VCaP (cell line): ENCODE data around the gene LACTBL1.

Source experiments
- H3K27ac ChIP-seq: fragments of 450-650 bp; 2 replicates; pipeline ENCODE4 v1.5.1; 2017
- TF ChIP-seq, protein P1 (sequence below): fragments of 450-650 bp; conservative IDR thresholded peaks from 2 replicates; pipeline ENCODE4 v1.5.1; 2017; ENCODE audit warnings: mild to moderate bottlenecking, moderate library complexity

The LACTBL1 gene

DNA sequence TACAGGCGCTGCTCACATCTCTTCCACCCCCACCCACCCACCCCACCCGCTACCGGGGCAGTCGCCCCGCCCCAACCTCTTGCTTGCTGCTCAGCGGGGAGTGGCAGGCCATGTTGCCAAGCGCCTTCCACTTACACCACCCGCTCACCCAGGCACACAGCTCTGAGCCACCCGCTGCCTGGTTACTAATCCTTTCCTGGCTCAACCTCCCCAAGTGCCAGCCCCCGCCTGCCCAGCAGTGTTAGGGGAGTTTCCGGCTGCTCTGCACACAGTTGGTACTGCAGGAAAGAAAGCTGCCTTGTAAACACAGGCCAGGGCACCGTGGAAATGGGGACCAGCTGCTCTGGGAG is 56.2 kb downstream of the LACTBL1 start:
- H3K27ac ChIP-seq: no peak overlapping the region
- TF ChIP-seq, protein P1, sequence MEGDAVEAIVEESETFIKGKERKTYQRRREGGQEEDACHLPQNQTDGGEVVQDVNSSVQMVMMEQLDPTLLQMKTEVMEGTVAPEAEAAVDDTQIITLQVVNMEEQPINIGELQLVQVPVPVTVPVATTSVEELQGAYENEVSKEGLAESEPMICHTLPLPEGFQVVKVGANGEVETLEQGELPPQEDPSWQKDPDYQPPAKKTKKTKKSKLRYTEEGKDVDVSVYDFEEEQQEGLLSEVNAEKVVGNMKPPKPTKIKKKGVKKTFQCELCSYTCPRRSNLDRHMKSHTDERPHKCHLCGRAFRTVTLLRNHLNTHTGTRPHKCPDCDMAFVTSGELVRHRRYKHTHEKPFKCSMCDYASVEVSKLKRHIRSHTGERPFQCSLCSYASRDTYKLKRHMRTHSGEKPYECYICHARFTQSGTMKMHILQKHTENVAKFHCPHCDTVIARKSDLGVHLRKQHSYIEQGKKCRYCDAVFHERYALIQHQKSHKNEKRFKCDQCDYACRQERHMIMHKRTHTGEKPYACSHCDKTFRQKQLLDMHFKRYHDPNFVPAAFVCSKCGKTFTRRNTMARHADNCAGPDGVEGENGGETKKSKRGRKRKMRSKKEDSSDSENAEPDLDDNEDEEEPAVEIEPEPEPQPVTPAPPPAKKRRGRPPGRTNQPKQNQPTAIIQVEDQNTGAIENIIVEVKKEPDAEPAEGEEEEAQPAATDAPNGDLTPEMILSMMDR: no peak

DNA sequence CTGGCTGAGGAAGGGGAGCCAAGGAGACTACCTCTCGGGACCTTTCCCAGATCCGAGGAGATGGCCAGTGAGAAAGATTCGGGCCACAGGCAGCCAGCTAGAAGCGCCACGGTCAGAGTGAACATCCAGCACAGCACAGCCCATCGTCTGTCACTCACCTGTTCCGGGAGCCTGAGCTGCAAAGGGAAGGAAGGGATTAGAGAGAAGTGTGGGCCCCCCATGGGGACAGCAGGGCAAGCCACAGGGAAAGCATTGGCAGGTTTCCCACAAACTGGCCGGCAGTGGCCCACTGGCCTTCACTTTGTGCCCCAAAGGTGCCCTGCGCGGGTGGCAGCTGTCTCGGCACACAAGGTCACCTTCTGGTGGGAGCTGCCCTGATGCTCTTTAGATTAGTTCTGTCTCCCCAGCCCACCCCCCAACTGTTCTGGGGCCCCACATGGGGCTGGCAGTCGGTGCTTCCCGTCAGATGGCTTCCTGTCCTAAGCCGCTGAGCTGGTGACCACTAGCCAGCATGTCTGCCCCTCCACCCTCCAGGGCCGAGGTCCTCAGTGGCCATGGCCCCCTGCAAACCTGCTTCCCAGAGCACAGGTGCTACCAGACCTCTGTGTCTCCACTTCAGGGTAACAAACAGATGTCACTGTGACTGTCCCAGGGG is 56.7 kb downstream of the LACTBL1 start:
- no peak overlapping the region for H3K27ac ChIP-seq
- TF ChIP-seq, protein P1: no peak

DNA sequence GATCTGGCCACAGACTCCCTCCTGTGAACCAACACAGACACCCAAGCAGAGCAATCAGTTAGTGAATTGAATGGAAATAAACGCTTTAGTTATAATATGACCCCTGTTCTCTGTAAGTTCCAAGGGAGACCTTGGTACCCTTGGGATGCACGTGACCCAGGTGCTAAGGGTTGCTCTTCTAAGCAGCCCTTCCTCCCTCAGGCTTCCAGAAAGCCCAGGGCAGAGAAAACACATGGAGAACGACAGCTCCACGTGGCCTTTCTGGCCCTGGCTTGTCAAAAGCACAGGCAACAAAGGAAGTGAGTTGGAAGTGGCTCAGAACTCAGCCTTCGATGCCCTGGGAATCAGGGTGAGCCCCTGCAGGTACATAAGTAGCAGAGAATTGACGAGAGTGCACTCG is 57.4 kb downstream of the LACTBL1 start:
- TF ChIP-seq, protein P1: no peak
- H3K27ac ChIP-seq: no peak overlapping the region

DNA sequence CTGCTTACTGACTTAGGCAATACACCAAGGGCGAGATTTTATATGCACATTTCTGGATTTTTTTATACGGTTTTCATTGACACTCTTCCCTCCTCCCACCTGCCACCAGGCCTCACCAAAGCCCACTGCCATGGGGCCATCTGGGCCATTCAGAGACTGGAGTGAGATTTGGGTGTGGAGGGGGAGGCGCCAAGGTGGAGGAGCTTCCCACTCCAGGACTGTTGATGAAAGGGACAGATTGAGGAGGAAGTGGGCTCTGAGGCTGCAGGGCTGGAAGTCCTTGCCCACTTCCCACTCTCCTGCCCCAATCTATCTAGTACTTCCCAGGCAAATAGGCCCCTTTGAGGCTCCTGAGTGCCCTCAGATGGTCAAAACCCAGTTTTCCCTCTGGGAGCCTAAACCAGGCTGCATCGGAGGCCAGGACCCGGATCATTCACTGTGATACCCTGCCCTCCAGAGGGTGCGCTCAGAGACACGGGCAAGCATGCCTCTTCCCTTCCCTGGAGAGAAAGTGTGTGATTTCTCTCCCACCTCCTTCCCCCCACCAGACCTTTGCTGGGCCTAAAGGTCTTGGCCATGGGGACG is 57.9 kb downstream of the LACTBL1 start:
- TF ChIP-seq, protein P1: no peak
- H3K27ac ChIP-seq: no peak overlapping the region

DNA sequence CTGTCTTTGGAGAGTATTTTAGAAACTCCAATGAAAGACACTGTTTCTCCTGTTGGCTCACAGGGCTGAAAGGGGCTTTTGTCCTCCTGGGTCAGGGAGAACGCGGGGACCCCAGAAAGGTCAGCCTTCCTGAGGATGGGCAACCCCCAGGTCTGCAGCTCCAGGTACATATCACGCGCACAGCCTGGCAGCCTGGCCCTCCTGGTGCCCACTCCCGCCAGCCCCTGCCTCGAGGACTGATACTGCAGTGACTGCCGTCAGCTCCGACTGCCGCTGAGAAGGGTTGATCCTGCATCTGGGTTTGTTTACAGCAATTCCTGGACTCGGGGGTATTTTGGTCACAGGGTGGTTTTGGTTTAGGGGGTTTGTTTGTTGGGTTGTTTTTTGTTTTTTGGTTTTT is 58.5 kb downstream of the LACTBL1 start:
- no peak overlapping the region for H3K27ac ChIP-seq

DNA sequence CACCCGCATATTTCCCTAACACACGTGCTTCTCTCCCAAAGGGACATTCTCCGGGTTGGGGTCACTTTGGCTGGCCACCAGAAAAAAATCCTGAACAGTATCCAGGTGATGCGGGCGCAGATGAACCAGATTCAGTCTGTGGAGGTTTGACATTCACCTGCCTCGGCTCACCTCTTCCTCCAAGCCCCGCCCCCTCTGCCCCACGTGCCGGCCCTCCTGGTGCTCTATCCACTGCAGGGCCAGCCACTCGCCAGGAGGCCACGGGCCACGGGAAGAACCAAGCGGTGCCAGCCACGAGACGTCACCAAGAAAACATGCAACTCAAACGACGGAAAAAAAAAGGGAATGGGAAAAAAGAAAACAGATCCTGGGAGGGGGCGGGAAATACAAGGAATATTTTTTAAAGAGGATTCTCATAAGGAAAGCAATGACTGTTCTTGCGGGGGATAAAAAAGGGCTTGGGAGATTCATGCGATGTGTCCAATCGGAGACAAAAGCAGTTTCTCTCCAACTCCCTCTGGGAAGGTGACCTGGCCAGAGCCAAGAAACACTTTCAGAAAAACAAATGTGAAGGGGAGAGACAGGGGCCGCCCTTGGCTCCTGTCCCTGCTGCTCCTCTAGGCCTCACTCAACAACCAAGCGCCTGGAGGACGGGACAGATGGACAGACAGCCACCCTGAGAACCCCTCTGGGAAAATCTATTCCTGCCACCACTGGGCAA is 59.1 kb downstream of the LACTBL1 start:
- TF ChIP-seq, protein P1: no peak
- H3K27ac ChIP-seq: no peak overlapping the region

More for the DNA sequence above, 58.5 kb downstream of the LACTBL1 start:
- TF ChIP-seq, protein P1: no peak

DNA sequence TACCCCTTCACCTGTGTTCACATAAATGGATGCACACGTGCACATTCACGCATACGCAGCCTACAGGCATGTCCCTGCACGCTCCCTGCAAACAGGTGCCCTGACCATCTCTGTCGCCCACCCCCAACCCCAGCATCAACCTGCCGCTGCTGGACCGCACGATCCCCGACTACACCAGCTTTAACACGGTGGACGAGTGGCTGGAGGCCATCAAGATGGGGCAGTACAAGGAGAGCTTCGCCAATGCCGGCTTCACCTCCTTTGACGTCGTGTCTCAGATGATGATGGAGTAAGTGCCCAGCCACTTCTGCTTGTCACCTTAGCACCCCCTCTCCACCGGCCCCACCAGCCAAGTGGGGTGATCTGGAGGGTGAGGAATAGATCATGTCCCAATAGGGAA is 60.4 kb downstream of the LACTBL1 start:
- H3K27ac ChIP-seq: no peak overlapping the region
- TF ChIP-seq, protein P1: no peak
